Peyer's patch (tissue), 4 donors: Measurements from ENCODE around the gene LASP1NB.

Experiments used
- CTCF ChIP-seq, 6 experiments: fragments of 450-650 bp in 4 of 6; fragments of 200-600 bp in 2 of 6; sonication (generic) in 1 of 6; IDR thresholded peaks; one replicate each; pipeline ENCODE4 v1.5.1; 2017 to 2019; ENCODE audit warnings: antibody characterized with exemption in 6 of 6, mild to moderate bottlenecking in 3 of 6, moderate library complexity in 1 of 6
- POLR2A ChIP-seq, 2 donors: fragments of 450-650 bp; IDR thresholded peaks; one replicate each; pipeline ENCODE4 v1.5.1; 2017; ENCODE audit warnings: antibody characterized with exemption in 2 of 2, mild to moderate bottlenecking in 2 of 2, moderate library complexity in 2 of 2

- TF ChIP-seq CTCF (IDR thresholded peaks at IDR 0.05) (no peak), POLR2A (IDR thresholded peaks at IDR 0.05) (no peak)
These were observed 5.9 kb upstream of the LASP1NB start for GRCh38 chr17:38919316-38920078.
